Fibroblast of villous mesenchyme (primary cell): ENCODE measurements around the gene POLR2L. TPM values are rescaled to one million over a fixed set of nuclear protein-coding genes. Genes with fewer than 3 reads are reported as not detected.

Experiments
- DNase-seq: peaks from one replicate; pipeline ENCODE4 v3.0.0-alpha.2; 2010; ENCODE audit warnings: low read depth
- H3K4me3 ChIP-seq: 2 replicates; pipeline ENCODE4 v1.5.1; 2011; ENCODE audit warnings: low read depth, mild to moderate bottlenecking, low read length
- total RNA-seq: library from RNA; depleted of rRNA; stranded (reverse); fragments of >200 nt; gene quantifications from 2 replicates; pipeline ENCODE4 v1.2.3, GENCODE V29; 2012
- TF ChIP-seq, protein P1 (sequence below): IDR thresholded peaks from 2 replicates; pipeline ENCODE4 v1.5.1; 2012; ENCODE audit warnings: low read depth, mild to moderate bottlenecking, low read length; ENCODE audit not compliant: insufficient read depth

Gene POLR2L
- total RNA-seq, 1 donor: 92.4 TPM

DNA sequence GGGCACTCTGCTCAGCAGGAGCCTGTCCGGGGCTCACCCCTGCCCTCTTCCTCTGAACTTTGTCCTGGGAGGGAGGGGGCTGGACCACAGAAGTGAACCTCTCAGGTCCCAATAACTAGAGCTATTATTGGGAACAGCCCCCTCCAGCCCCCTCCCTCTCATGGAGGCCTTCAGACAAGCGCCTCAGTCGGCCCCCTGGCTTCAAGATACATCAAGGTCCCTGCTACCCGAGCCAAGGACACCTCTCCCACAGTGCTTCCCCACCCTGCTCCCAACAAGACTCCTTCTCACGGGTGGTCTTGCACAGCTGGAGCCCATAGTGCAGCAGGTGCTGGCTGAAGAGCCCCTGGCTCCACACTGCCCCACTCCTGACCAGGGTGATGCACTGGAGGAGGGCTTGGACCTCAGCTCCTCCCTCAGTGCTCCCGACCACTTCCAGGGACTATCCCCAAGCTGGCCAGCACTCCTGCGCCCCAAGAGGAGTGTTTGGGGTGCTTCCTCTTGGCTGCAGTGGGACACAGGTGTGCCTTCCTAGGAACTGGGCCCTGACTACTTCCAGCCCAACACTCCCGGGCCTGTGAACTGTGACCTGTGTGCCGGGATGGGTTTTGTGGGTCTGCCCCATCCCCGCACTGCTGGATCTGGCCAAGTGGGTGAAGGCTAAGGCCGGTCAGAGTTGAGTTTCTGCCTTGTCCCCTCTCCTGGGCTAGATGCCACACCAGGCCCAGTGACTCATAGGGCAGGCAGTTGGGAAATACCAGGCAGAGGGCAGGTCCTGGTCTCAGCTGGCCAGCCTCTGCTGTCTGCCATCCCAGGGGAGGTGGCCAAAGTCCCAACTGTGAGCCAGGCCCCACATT is 21.4 kb downstream of the POLR2L start:
- peak overlapping the region; percentile 70 for H3K4me3 ChIP-seq
- no peak for DNase-seq
- TF ChIP-seq, protein P1, sequence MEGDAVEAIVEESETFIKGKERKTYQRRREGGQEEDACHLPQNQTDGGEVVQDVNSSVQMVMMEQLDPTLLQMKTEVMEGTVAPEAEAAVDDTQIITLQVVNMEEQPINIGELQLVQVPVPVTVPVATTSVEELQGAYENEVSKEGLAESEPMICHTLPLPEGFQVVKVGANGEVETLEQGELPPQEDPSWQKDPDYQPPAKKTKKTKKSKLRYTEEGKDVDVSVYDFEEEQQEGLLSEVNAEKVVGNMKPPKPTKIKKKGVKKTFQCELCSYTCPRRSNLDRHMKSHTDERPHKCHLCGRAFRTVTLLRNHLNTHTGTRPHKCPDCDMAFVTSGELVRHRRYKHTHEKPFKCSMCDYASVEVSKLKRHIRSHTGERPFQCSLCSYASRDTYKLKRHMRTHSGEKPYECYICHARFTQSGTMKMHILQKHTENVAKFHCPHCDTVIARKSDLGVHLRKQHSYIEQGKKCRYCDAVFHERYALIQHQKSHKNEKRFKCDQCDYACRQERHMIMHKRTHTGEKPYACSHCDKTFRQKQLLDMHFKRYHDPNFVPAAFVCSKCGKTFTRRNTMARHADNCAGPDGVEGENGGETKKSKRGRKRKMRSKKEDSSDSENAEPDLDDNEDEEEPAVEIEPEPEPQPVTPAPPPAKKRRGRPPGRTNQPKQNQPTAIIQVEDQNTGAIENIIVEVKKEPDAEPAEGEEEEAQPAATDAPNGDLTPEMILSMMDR: no peak

DNA sequence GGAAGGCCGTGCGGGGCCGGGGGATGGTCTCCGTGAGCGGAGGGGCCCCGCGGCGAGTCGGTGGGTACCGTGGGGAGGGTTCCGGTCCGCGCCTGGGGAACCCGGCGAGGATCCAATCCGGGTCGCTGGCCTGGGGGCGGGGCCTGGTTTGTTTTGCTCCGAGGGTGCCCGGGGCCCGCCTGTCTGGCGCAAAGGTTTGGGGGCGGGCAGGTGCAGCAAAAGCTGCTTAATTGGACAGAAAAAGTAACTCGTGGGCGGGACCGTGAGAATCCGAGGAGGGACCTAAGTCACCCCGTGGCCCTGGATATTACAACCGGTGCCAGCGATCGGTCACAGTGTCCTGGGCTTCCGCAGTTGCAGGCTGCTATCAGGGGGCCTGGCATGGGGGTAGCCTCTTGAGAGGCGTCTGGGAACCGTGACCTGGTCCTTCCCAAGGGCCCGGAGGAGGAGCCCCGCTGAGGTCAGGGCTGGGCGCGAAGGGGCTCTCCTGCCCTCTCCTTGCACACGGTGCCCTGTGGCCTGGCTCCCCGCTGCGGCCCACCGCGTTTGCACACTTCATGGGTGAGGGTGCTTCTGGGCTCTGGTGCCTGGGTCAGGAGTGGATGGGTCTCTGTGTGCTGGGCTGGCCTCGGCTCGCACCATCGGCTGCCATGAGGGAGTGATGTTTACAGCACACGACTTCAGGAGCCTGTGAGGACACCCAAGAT is 22.2 kb downstream of the POLR2L start:
- peak; percentile 78 for DNase-seq
- TF ChIP-seq, protein P1: no peak
- H3K4me3 ChIP-seq: peak overlapping the region; percentile 70

DNA sequence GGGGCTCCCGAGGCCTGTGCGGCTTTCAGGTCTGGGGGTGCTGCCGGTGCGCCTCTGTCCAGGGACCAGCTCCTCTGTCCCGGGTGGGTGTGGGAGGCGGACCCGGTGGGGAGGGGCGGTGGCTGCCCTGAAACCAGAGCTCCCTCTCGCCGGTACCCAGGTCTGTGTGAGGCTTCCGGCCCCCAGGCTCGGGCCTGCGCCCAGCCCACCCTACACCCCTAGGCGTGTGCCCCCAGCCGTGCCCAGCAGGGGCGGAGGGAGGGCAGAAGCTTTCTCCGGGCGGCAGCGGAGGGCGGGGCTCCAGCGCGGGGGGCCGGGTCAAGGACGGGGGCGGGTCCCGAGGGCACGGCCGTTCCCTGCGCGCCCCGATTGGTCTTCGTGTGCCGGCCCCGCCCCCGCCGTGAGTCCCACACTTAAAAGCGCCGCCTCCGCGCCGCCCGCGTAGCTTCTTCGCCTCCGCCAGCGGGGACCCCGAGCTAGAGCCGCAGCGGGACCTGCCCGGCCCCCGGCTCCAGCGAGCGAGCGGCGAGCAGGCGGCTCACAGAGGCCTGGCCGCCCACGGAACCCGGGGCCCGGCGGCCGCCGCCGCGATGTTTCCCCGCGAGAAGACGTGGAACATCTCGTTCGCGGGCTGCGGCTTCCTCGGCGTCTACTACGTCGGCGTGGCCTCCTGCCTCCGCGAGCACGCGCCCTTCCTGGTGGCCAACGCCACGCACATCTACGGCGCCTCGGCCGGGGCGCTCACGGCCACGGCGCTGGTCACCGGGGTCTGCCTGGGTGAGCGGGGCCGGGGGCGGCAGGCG is 23.0 kb downstream of the POLR2L start:
- peak; percentile 85 for DNase-seq
- peak overlapping the region; percentile 70 for H3K4me3 ChIP-seq
- TF ChIP-seq, protein P1: no peak

DNA sequence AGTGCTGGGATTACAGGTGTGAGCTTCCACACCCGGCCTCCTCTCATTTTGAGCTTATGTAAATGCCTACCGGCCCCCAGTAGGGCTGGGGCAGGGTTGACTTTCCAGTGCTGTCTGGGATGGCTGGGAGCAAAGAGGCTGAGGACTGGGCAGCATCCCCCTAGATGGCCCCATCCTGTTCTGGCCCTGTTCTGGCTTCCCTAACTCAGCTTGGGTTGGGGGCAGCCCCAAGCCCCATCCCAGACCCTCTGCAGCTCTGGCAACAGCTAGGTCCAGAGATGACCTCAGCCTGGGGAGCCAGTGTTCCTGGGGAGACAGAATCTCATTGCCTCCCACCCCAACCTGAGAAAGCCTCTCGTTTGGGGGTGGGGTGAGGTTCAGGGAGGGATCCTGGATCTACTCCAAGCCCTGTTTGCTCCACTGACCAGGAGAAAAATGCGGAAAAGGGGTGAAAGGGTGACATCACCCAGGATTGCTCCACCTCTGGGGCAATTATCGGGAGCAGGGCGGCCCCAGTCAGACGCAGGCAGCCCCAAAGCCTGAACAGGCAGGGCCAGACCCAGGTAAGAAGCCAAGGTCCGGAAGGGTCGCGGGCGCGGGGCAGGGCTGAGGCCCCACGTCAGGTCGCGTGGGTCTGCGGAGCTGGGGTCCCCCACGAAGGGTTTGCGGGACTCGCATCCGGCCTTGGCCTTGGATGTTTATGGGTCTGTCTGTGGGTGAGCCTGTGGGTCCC is 23.8 kb downstream of the POLR2L start, which contains the start of gene PNPLA2:
TSS of gene PNPLA2 (plus strand) at position 519 of the 733 bp plus-strand sequence. CDS start 805 bp downstream, outside the sequence.
- TF ChIP-seq, protein P1: no peak
- peak; percentile 53 for DNase-seq
- peak within 1 kb of the TSS; percentile 70 for H3K4me3 ChIP-seq

GRCh38 chr11:816433-816779 is 25.9 kb downstream of the POLR2L start:
- no peak overlapping the region for H3K4me3 ChIP-seq
- TF ChIP-seq, protein P1: no peak
- DNase-seq: no peak
